ENCODE data around the gene PSMC5. TPM values are rescaled to one million over a fixed set of nuclear protein-coding genes. Genes with fewer than 3 reads are reported as not detected.

Gene PSMC5
- total RNA-seq, 1 donor from 2014 or later = 92.3 TPM

GRCh38 chr17:63831505-63831904 is 4.3 kb downstream of the PSMC5 start:
- TF ChIP-seq CTCF (IDR thresholded peaks at IDR 0.05) = no peak
- peaks cover 29% of the 10 kb centered on the region for H3K36me3 Mint-ChIP-seq (ENCODE audit: low read depth)
- DNase-seq (ENCODE audit: low spot score) = no peak
- no peak overlapping the region for H3K4me3 Mint-ChIP-seq (ENCODE audit: unreplicated experiment)
- no peaks in the 10 kb centered on the region for H3K9me3 Mint-ChIP-seq (ENCODE audit: low read depth)
- no peaks in the 10 kb centered on the region for H3K27me3 Mint-ChIP-seq (ENCODE audit: low read depth)
- no peak overlapping the region for H3K27ac Mint-ChIP-seq (ENCODE audit: unreplicated experiment)
- H3K4me1 Mint-ChIP-seq (ENCODE audit: low read depth) = peaks cover 22% of the 10 kb centered on the region

- no peak for DNase-seq (ENCODE audit: low spot score)
- TF ChIP-seq CTCF (IDR thresholded peaks at IDR 0.05) = no peak
- Mint-ChIP-seq H3K4me3 (ENCODE audit: unreplicated experiment) (no peak overlapping the region), H3K27me3 (ENCODE audit: low read depth) (no peaks in the 10 kb centered on the region), H3K4me1 (ENCODE audit: low read depth) (peaks cover 22% of the 10 kb centered on the region), H3K36me3 (ENCODE audit: low read depth) (peaks cover 29% of the 10 kb centered on the region), H3K27ac (ENCODE audit: unreplicated experiment) (no peak overlapping the region), H3K9me3 (ENCODE audit: low read depth) (no peaks in the 10 kb centered on the region)
Observed at GRCh38 chr17:63832014-63832413, 4.8 kb downstream of the PSMC5 start.

GRCh38 chr17:63832455-63832854 is 5.2 kb downstream of the PSMC5 start:
- Mint-ChIP-seq H3K27ac (ENCODE audit: unreplicated experiment) (no peak overlapping the region), H3K4me1 (ENCODE audit: low read depth) (peaks cover 22% of the 10 kb centered on the region), H3K9me3 (ENCODE audit: low read depth) (no peaks in the 10 kb centered on the region), H3K4me3 (ENCODE audit: unreplicated experiment) (no peak overlapping the region), H3K27me3 (ENCODE audit: low read depth) (no peaks in the 10 kb centered on the region), H3K36me3 (ENCODE audit: low read depth) (peaks cover 29% of the 10 kb centered on the region)
- no peak for TF ChIP-seq CTCF (IDR thresholded peaks at IDR 0.05)
- DNase-seq (ENCODE audit: low spot score) = no peak

GRCh38 chr17:63833026-63833740 is 6.0 kb downstream of the PSMC5 start:
- Mint-ChIP-seq H3K4me3 (ENCODE audit: unreplicated experiment) (no peak overlapping the region), H3K27ac (ENCODE audit: unreplicated experiment) (no peak overlapping the region), H3K4me1 (ENCODE audit: low read depth) (peaks cover 18% of the 10 kb centered on the region), H3K27me3 (ENCODE audit: low read depth) (no peaks in the 10 kb centered on the region), H3K9me3 (ENCODE audit: low read depth) (no peaks in the 10 kb centered on the region), H3K36me3 (ENCODE audit: low read depth) (peaks cover 29% of the 10 kb centered on the region)
- no peak for DNase-seq (ENCODE audit: low spot score)
- no peak for TF ChIP-seq CTCF (IDR thresholded peaks at IDR 0.05)

- peaks cover 15% of the 10 kb centered on the region for H3K4me1 Mint-ChIP-seq (ENCODE audit: low read depth)
- H3K9me3 Mint-ChIP-seq (ENCODE audit: low read depth) = no peaks in the 10 kb centered on the region
- no peak overlapping the region for H3K4me3 Mint-ChIP-seq (ENCODE audit: unreplicated experiment)
- H3K27me3 Mint-ChIP-seq (ENCODE audit: low read depth) = no peaks in the 10 kb centered on the region
- no peak for DNase-seq (ENCODE audit: low spot score)
- no peak for TF ChIP-seq CTCF (IDR thresholded peaks at IDR 0.05)
- H3K36me3 Mint-ChIP-seq (ENCODE audit: low read depth) = peaks cover 29% of the 10 kb centered on the region
- H3K27ac Mint-ChIP-seq (ENCODE audit: unreplicated experiment) = no peak overlapping the region
Observed at GRCh38 chr17:63833741-63834373, 6.6 kb downstream of the PSMC5 start.

Measured in chondrocyte (in vitro differentiated cells).